ENCODE data around the gene SLC37A4.

DNA sequence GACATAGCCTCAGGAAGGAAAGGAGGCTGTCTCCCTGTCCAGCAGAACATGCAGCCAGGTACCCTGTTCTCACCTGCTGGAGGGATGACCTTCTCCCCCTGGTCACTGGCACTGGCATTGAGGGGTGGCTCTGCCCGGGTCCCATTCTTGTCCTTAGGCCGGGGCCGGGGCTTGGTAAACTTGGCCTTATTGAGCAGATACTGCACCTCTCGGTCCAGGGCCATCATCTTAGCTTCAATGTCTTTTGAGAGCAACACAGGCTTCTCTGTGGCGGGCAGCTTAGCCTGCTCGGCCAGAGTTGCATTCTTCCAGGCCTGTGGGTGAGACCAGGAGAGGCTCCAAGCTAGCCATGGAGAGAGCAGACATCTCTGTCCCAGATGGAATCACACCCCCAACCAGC lies 15.8 kb upstream of the SLC37A4 start:
- TF ChIP-seq, protein P1, sequence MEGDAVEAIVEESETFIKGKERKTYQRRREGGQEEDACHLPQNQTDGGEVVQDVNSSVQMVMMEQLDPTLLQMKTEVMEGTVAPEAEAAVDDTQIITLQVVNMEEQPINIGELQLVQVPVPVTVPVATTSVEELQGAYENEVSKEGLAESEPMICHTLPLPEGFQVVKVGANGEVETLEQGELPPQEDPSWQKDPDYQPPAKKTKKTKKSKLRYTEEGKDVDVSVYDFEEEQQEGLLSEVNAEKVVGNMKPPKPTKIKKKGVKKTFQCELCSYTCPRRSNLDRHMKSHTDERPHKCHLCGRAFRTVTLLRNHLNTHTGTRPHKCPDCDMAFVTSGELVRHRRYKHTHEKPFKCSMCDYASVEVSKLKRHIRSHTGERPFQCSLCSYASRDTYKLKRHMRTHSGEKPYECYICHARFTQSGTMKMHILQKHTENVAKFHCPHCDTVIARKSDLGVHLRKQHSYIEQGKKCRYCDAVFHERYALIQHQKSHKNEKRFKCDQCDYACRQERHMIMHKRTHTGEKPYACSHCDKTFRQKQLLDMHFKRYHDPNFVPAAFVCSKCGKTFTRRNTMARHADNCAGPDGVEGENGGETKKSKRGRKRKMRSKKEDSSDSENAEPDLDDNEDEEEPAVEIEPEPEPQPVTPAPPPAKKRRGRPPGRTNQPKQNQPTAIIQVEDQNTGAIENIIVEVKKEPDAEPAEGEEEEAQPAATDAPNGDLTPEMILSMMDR (IDR thresholded peaks at IDR 0.05; ENCODE audit: low read length), result no peak
- TF ChIP-seq EZH2 (optimal IDR thresholded peaks at IDR 0.05; ENCODE audit: low read depth, low read length), result no peak

All from MM.1S (cell line).